H1 (cell line): ENCODE data around the gene CCS. TPM values are rescaled to one million over a fixed set of nuclear protein-coding genes. Genes with fewer than 3 reads are reported as not detected.

ENCODE experiments used
- JUN ChIP-seq: IDR thresholded peaks from 2 replicates; pipeline ENCODE4 v1.6.1; 2011; ENCODE audit warnings: low read depth, mild to moderate bottlenecking, improper control_type of control experiment, low read length
- SUZ12 ChIP-seq: fragments of 200-600 bp; sonication (generic); IDR thresholded peaks from 2 replicates; pipeline ENCODE4 v1.6.1; 2012; ENCODE audit warnings: mild to moderate bottlenecking, inconsistent platforms, low read length, moderate library complexity, mixed read lengths
- polyA plus RNA-seq, 7 experiments: library from polyadenylated mRNA; depleted of rRNA in 3 of 7; stranded (reverse) in 5 of 7; unstranded in 2 of 7; fragments of >200 nt in 5 of 7; fragments of 200-250 nt in 2 of 7; gene quantifications; 1 replicate in 5 of 7; 2 replicates in 1 of 7; 4 replicates in 1 of 7; pipeline versions ENCODE4 v1.2.1 to v1.2.3, GENCODE V29; 2011 to 2013; ENCODE audit warnings: missing spikeins in 2 of 7, mixed read lengths in 2 of 7
- total RNA-seq: library from RNA; stranded (reverse); fragmentation: NEBNext Ultra II Directional; extraction: Animal tissue kit (Norgen Biotek cat#: 25700); gene quantifications from 2 replicates; pipeline ENCODE4 v1.2.1, GENCODE V29; 2021

Gene CCS
- total and polyA plus RNA-seq, 2 of the 8 experiments (the other 6 are each of a cell fraction or from before 2014, with no cell fraction given), result 37.1 to 37.7 TPM

- TF ChIP-seq SUZ12 (no peak), JUN (no peak)
Measured at GRCh38 chr11:66564984-66565383, 28.0 kb upstream of the CCS start (continued).
